Transverse colon (tissue), 4 donors: Measurements from ENCODE around the gene STAC. TPM values are rescaled to one million over a fixed set of nuclear protein-coding genes. Genes with fewer than 3 reads are reported as not detected.

Experiments
- DNase-seq: peaks from one replicate; pipeline ENCODE4 v3.0.0-alpha.2; 2019
- H3K27ac ChIP-seq, 4 donors: fragments of 200-600 bp; sonication (generic); 2 replicates each; pipeline ENCODE4 v1.5.1; 2016 to 2018; ENCODE audit warnings: inconsistent platforms in 4 of 4
- H3K27me3 ChIP-seq: fragments of 200-600 bp; sonication (generic); 2 replicates; pipeline ENCODE4 v1.5.1; 2017; ENCODE audit warnings: inconsistent platforms
- H3K36me3 ChIP-seq, 4 donors: fragments of 200-600 bp; sonication (generic); 2 replicates each; pipeline ENCODE4 v1.5.1; 2017 to 2019; ENCODE audit warnings: inconsistent platforms in 4 of 4
- H3K4me1 ChIP-seq, 4 donors: fragments of 200-600 bp; sonication (generic); 2 replicates each; pipeline ENCODE4 v1.5.1; 2017 to 2020; ENCODE audit warnings: inconsistent platforms in 4 of 4
- H3K4me3 ChIP-seq, 4 donors: fragments of 200-600 bp; sonication (generic); 1 replicate in 1 of 4; 2 replicates in 3 of 4; pipeline versions ENCODE4 v1.5.1 to v1.6.1; 2017 to 2019; ENCODE audit warnings: inconsistent platforms in 4 of 4
- H3K9me3 ChIP-seq, 2 donors: fragments of 200-600 bp; sonication (generic); 2 replicates each; pipeline ENCODE4 v1.5.1; 2017 to 2019; ENCODE audit warnings: inconsistent platforms in 2 of 2
- EP300 ChIP-seq: sonication (generic); formaldehyde crosslinking; IDR thresholded peaks from one replicate; pipeline ENCODE4 v1.6.1; 2017; ENCODE audit warnings: antibody characterized with exemption, low read depth
- POLR2A ChIP-seq: fragments of 450-650 bp; IDR thresholded peaks from one replicate; pipeline ENCODE4 v1.6.1; 2016; ENCODE audit warnings: antibody characterized with exemption, mild to moderate bottlenecking, moderate library complexity
- POLR2AphosphoS5 ChIP-seq, 3 donors: sonication (generic); formaldehyde crosslinking; IDR thresholded peaks; one replicate each; pipeline ENCODE4 v1.6.1; 2016; ENCODE audit warnings: antibody characterized with exemption in 3 of 3
- WGBS, 2 donors: methylation state at CpG; one replicate each; pipeline ENCODE4 v1.1.5; 2018; ENCODE audit warnings: low coverage in 1 of 2; 5-methylcytosine and 5-hydroxymethylcytosine counted together
- in situ Hi-C, 4 donors: fragments of 200-750 bp; cut with MboI; loops; one replicate each; pipeline versions ENCODE4 v1.15.0 to v1.15.1; 2017; ENCODE audit warnings: low sequenced_read_pairs in 3 of 4, low pct_ligation_motif_present in 1 of 4, low pct_unique_long_range_greater_than_20kb in 1 of 4
- intact Hi-C: fragments of 100-400 bp; cut with DNase I; formaldehyde crosslinking; loops from one replicate; pipeline ENCODE4 v1.15.1; 2023; ENCODE audit warnings: low total_unique reads
- total RNA-seq, 4 donors: library from RNA; depleted of rRNA; stranded (reverse); fragments of >200 nt; gene quantifications; one replicate each; pipeline ENCODE4 v1.1.0, GENCODE V29; 2016
- TF ChIP-seq, protein P1 (sequence below), 5 experiments: fragments of 200-600 bp in 3 of 5; fragments of 450-650 bp in 2 of 5; sonication (generic) in 3 of 5; IDR thresholded peaks; 1 replicate in 2 of 5; 2 replicates in 3 of 5; pipeline ENCODE4 v1.5.1; 2016 to 2017; ENCODE audit warnings: antibody characterized with exemption in 5 of 5, inconsistent platforms in 3 of 5, mild to moderate bottlenecking in 2 of 5, moderate library complexity in 1 of 5

Gene STAC
- total RNA-seq, 4 donors from 2014 or later: 1.3 to 3.5 TPM; not detected in 2

DNA sequence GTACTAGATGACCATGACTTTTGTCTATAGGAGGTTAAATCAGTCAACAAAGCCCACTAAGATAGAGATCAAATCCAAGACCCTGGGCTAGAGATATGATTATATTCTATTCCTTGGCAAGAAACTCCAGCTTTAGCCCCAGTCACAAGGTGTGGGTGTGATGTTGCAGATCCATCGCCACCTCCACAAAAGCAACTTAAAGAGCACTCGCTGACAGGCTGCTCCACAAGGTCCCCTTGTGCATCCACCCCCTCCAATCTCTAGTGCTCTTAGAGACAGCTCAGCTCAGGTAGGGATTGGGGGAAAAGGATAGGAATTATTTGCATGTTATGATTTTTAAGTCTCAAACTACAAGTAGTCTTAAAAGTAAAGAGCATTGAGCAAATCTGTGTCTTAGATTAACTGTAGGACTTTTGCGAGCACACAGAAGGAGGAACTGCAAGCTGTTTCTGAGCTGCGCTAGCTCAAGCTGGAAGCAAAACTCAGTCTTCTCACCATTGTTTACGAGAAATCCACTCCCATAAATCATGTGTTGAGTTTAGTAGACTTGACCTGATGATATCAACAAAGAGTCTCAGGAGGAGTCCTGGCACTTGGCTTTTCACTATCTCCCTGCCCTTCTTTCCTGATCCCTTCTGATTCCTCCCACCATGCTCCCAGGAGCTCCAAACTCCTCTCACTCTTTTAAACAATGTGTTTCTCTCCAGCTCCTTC is 177.6 kb downstream of the STAC start:
- no peaks in the 10 kb centered on the region for H3K4me1 ChIP-seq
- DNase-seq: no peak
- H3K9me3 ChIP-seq: no peaks in the 10 kb centered on the region
- H3K36me3 ChIP-seq: no peaks in the 10 kb centered on the region
- WGBS, 2 donors: 60 to 63% methylated on average over 3 to 5 of the region's 5 CpGs
- intact Hi-C loops (no loop called here), in situ Hi-C loops (no loop called here)
- H3K4me3 ChIP-seq: no peak overlapping the region
- no peak for TF ChIP-seq POLR2A
- TF ChIP-seq, protein P1, sequence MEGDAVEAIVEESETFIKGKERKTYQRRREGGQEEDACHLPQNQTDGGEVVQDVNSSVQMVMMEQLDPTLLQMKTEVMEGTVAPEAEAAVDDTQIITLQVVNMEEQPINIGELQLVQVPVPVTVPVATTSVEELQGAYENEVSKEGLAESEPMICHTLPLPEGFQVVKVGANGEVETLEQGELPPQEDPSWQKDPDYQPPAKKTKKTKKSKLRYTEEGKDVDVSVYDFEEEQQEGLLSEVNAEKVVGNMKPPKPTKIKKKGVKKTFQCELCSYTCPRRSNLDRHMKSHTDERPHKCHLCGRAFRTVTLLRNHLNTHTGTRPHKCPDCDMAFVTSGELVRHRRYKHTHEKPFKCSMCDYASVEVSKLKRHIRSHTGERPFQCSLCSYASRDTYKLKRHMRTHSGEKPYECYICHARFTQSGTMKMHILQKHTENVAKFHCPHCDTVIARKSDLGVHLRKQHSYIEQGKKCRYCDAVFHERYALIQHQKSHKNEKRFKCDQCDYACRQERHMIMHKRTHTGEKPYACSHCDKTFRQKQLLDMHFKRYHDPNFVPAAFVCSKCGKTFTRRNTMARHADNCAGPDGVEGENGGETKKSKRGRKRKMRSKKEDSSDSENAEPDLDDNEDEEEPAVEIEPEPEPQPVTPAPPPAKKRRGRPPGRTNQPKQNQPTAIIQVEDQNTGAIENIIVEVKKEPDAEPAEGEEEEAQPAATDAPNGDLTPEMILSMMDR (IDR thresholded peaks at IDR 0.05): no peak
- TF ChIP-seq EP300: no peak
- TF ChIP-seq POLR2AphosphoS5 (IDR thresholded peaks at IDR 0.05): no peak
- H3K27ac ChIP-seq: no peak overlapping the region
- no peaks in the 10 kb centered on the region for H3K27me3 ChIP-seq

DNA sequence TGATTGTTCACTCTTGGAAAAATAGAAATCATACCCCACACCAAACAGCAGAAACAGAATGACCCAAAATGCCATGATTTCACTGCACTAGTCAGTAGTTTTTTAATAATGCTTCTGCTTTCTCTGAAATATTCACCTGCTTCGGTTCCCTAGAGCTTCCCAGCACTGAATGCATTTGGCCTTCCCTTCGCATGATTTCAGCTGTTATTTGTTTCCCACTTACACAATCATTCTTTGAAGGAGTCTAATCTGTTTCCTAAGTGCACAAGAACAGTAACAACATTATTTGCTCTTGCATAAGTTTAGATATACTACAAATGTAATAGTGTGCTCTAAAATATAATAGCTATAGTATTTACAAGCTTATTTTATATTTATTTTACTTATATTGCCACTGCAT is 178.7 kb downstream of the STAC start:
- no peaks in the 10 kb centered on the region for H3K36me3 ChIP-seq
- H3K4me3 ChIP-seq: no peak overlapping the region
- no peaks in the 10 kb centered on the region for H3K27me3 ChIP-seq
- intact Hi-C loops (no loop called here), in situ Hi-C loops (no loop called here)
- TF ChIP-seq POLR2A (no peak), POLR2AphosphoS5 (IDR thresholded peaks at IDR 0.05) (no peak), EP300 (no peak)
- TF ChIP-seq, protein P1 (IDR thresholded peaks at IDR 0.05): no peak
- no peaks in the 10 kb centered on the region for H3K4me1 ChIP-seq
- no peaks in the 10 kb centered on the region for H3K9me3 ChIP-seq
- no peak for DNase-seq
- no peak overlapping the region for H3K27ac ChIP-seq
- 48 to 63% methylated on average over 2 of the region's 2 CpGs for WGBS, 2 donors

DNA sequence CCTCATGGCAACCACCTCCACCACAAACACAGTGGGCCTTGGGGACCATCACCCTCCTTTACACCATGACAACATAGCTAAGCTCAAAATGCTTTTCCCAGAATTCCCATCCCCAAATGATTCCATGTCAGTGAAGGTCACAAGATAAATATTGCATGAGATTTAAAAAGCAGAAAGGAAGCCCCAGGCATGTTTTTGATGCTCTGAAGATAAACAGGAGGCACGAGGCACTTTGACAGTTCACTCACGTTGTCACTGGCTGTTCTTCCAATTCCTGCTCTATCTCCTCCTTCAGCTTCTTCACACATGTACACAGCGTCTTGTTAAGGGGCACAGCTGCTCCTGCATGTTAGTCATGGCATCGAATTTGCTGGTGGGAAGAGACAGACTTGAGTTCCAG is 180.4 kb downstream of the STAC start:
- in situ Hi-C loops: no loop called here
- H3K4me3 ChIP-seq: no peak overlapping the region
- H3K27me3 ChIP-seq: no peaks in the 10 kb centered on the region
- H3K36me3 ChIP-seq: no peaks in the 10 kb centered on the region
- no peaks in the 10 kb centered on the region for H3K4me1 ChIP-seq
- no peak overlapping the region for H3K27ac ChIP-seq
- intact Hi-C loops: no loop called here
- WGBS, 2 donors: 58 to 59% methylated on average over 4 of the region's 4 CpGs
- TF ChIP-seq EP300: no peak
- no peak for TF ChIP-seq POLR2A
- TF ChIP-seq POLR2AphosphoS5 (IDR thresholded peaks at IDR 0.05): no peak
- TF ChIP-seq, protein P1 (IDR thresholded peaks at IDR 0.05): no peak
- no peaks in the 10 kb centered on the region for H3K9me3 ChIP-seq
- DNase-seq: no peak

DNA sequence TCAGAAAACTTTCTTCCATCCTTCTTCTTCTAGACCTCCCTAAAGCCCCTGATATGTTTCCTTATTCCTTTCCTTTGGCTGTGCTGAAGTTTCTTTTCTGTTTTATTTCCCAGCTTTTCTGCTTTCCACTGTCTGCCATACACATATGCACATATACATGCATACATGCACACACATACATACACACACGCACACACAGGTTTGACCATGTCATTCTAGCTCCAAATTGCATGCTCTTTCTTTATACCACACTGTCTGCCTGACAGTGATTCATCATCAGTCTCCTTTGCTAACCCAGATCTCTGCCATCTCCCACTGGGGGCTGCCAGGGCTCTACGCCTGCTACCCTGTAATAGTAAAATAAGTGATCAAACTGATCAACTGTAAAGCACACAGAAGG is 181.3 kb downstream of the STAC start:
- intact Hi-C loops (no loop called here), in situ Hi-C loops (no loop called here)
- 76 to 80% methylated on average over 2 of the region's 2 CpGs for WGBS, 2 donors
- Histone ChIP-seq H3K27ac (no peak overlapping the region), H3K27me3 (no peaks in the 10 kb centered on the region), H3K4me3 (no peak overlapping the region), H3K4me1 (no peaks in the 10 kb centered on the region), H3K36me3 (no peaks in the 10 kb centered on the region), H3K9me3 (no peaks in the 10 kb centered on the region)
- DNase-seq: no peak
- TF ChIP-seq, protein P1 (IDR thresholded peaks at IDR 0.05): no peak
- no peak for TF ChIP-seq EP300
- TF ChIP-seq POLR2AphosphoS5 (IDR thresholded peaks at IDR 0.05): no peak
- TF ChIP-seq POLR2A: no peak
